PFSK-1 (cell line): Measurements from ENCODE around the gene CLCA4.

Source experiments
- FOXP2 ChIP-seq: optimal IDR thresholded peaks from 2 replicates; pipeline ENCODE3; 2011; ENCODE audit warnings: borderline replicate concordance, control low read depth, inconsistent platforms; ENCODE audit not compliant: insufficient read depth; ENCODE audit errors: extremely low read length, extremely low read depth
- POLR2AphosphoS5 ChIP-seq: IDR thresholded peaks from 2 replicates; pipeline ENCODE4 v1.6.1; 2012; ENCODE audit warnings: low read depth, mild to moderate bottlenecking, control low read depth, low read length, moderate library complexity
- REST ChIP-seq, 2 experiments: IDR thresholded peaks; 2 replicates each; pipeline versions ENCODE4 v1.6.1 to v1.8.0; 2011 to 2012; ENCODE audit warnings: low read depth in 2 of 2, low read length in 2 of 2, control low read depth in 1 of 2, inconsistent platforms in 1 of 2, mild to moderate bottlenecking in 1 of 2, moderate library complexity in 1 of 2; ENCODE audit not compliant: insufficient read depth in 1 of 2
- SIN3A ChIP-seq: IDR thresholded peaks from 2 replicates; pipeline ENCODE4 v1.6.1; 2012; ENCODE audit warnings: mild to moderate bottlenecking, low read length, moderate library complexity, borderline replicate concordance; ENCODE audit not compliant: insufficient read depth
- TAF1 ChIP-seq: IDR thresholded peaks from 2 replicates; pipeline ENCODE4 v1.6.1; 2012; ENCODE audit warnings: low read length, control low read depth, borderline replicate concordance; ENCODE audit not compliant: insufficient read depth

CLCA4 gene

GRCh38 chr1:86541859-86542258 is 5.0 kb upstream of the CLCA4 start:
- no peak for TF ChIP-seq TAF1

GRCh38 chr1:86542631-86543030 is 4.2 kb upstream of the CLCA4 start:
- no peak for TF ChIP-seq TAF1
- no peak for TF ChIP-seq FOXP2
- no peak for TF ChIP-seq REST (IDR thresholded peaks at IDR 0.05; ENCODE audit: insufficient read depth in 1 of 2, low read depth in 2 of 2, low read length in 2 of 2)
- TF ChIP-seq POLR2AphosphoS5, result no peak
- no peak for TF ChIP-seq SIN3A

GRCh38 chr1:86548839-86549238 is 2.0 kb downstream of the CLCA4 start:
- TF ChIP-seq POLR2AphosphoS5 (no peak), TAF1 (no peak), FOXP2 (no peak), SIN3A (no peak), REST (IDR thresholded peaks at IDR 0.05; ENCODE audit: insufficient read depth in 1 of 2, low read depth in 2 of 2, low read length in 2 of 2) (no peak)

- TF ChIP-seq SIN3A (no peak), FOXP2 (no peak), POLR2AphosphoS5 (no peak), TAF1 (no peak), REST (IDR thresholded peaks at IDR 0.05; ENCODE audit: insufficient read depth in 1 of 2, low read depth in 2 of 2, low read length in 2 of 2) (no peak)
Measured at GRCh38 chr1:86551305-86551704, 4.4 kb downstream of the CLCA4 start.

GRCh38 chr1:86552376-86552775 is 5.5 kb downstream of the CLCA4 start:
- TF ChIP-seq TAF1 (no peak), SIN3A (no peak), FOXP2 (no peak), REST (IDR thresholded peaks at IDR 0.05; ENCODE audit: insufficient read depth in 1 of 2, low read depth in 2 of 2, low read length in 2 of 2) (no peak), POLR2AphosphoS5 (no peak)

- no peak for TF ChIP-seq TAF1
- TF ChIP-seq SIN3A, result no peak
- TF ChIP-seq FOXP2, result no peak
- no peak for TF ChIP-seq REST (IDR thresholded peaks at IDR 0.05; ENCODE audit: insufficient read depth in 1 of 2, low read depth in 2 of 2, low read length in 2 of 2)
- no peak for TF ChIP-seq POLR2AphosphoS5
Measured at GRCh38 chr1:86557739-86558138, 10.9 kb downstream of the CLCA4 start.
